HEK293 (cell line): ENCODE measurements around the gene ATP7A.

Source experiments
- CTCF ChIA-PET: fragments of 350-600 bp; formaldehyde crosslinking; extraction: SDS; loops from one replicate; lab custom pipeline; 2021; ENCODE audit warnings: antibody characterized with exemption; lab: Yijun Ruan, JAX
- POLR2A ChIA-PET: fragments of 300-600 bp; formaldehyde crosslinking; extraction: SDS; loops from one replicate; lab custom pipeline; 2020; ENCODE audit warnings: antibody characterized with exemption, inconsistent platforms; lab: Yijun Ruan, JAX
- H3K27ac ChIP-seq: fragments of 200-500 bp; sonication (Bioruptor generic); 2 replicates; pipeline ENCODE4 v1.5.1; 2014; ENCODE audit warnings: low read depth, low read length, control low read depth, inconsistent platforms; ENCODE audit errors: extremely low read depth
- H3K36me3 ChIP-seq, 2 experiments: fragments of 200-500 bp in 1 of 2; sonication (Bioruptor generic) in 1 of 2; 1 replicate in 1 of 2; 2 replicates in 1 of 2; pipeline ENCODE4 v1.5.1; 2014 to 2017; ENCODE audit warnings: inconsistent platforms in 2 of 2, low read length in 2 of 2; ENCODE audit not compliant: control insufficient read depth in 2 of 2, insufficient read depth in 1 of 2
- H3K4me1 ChIP-seq: fragments of 200-500 bp; sonication (Bioruptor generic); 2 replicates; pipeline ENCODE4 v1.5.1; 2014; ENCODE audit warnings: mild to moderate bottlenecking, low read length, inconsistent platforms; ENCODE audit not compliant: control insufficient read depth, insufficient read depth
- H3K4me3 ChIP-seq: 2 replicates; pipeline ENCODE4 v1.5.1; 2011; ENCODE audit warnings: low read depth, mild to moderate bottlenecking, control low read depth, low read length, moderate library complexity
- H3K9me3 ChIP-seq: fragments of 200-500 bp; sonication (Bioruptor generic); 2 replicates; pipeline ENCODE4 v1.5.1; 2014; ENCODE audit warnings: low read depth, low read length, inconsistent platforms; ENCODE audit not compliant: control insufficient read depth, insufficient read depth
- IKZF3 ChIP-seq: fragments of 450-650 bp; IDR thresholded peaks from 2 replicates; pipeline ENCODE4 v1.5.0; 2018; ENCODE audit warnings: missing biosample characterization, mild to moderate bottlenecking, missing genetic modification characterization, moderate library complexity
- PRDM1 ChIP-seq: fragments of 450-650 bp; formaldehyde crosslinking; IDR thresholded peaks from 2 replicates; pipeline ENCODE4; 2016; ENCODE audit warnings: missing biosample characterization, missing genetic modification characterization
- REPIN1 ChIP-seq: fragments of 450-650 bp; formaldehyde crosslinking; IDR thresholded peaks from 2 replicates; pipeline ENCODE4 v1.5.1; 2017; ENCODE audit warnings: missing biosample characterization, missing genetic modification characterization, low read depth
- ZBTB21 ChIP-seq: fragments of 450-650 bp; formaldehyde crosslinking; IDR thresholded peaks from 2 replicates; pipeline ENCODE4 v1.5.1; 2017; ENCODE audit warnings: missing biosample characterization, missing genetic modification characterization
- ZEB2 ChIP-seq: fragments of 450-650 bp; formaldehyde crosslinking; IDR thresholded peaks from 2 replicates; pipeline ENCODE4 v1.5.1; 2016; ENCODE audit warnings: missing biosample characterization, missing genetic modification characterization
- ZFP3 ChIP-seq: fragments of 450-650 bp; formaldehyde crosslinking; IDR thresholded peaks from 2 replicates; pipeline ENCODE4 v1.5.1; 2016; ENCODE audit warnings: low read depth, missing biosample characterization, missing genetic modification characterization
- ZFP37 ChIP-seq: fragments of 450-650 bp; formaldehyde crosslinking; IDR thresholded peaks from 2 replicates; pipeline ENCODE4 v1.5.1; 2016; ENCODE audit warnings: missing biosample characterization, missing genetic modification characterization
- ZFP69B ChIP-seq: fragments of 450-650 bp; formaldehyde crosslinking; IDR thresholded peaks from 2 replicates; pipeline ENCODE4 v1.5.1; 2016; ENCODE audit warnings: missing biosample characterization, missing genetic modification characterization
- ZNF169 ChIP-seq: fragments of 450-650 bp; formaldehyde crosslinking; IDR thresholded peaks from 2 replicates; pipeline ENCODE4 v1.5.1; 2016; ENCODE audit warnings: missing biosample characterization, missing genetic modification characterization
- ZNF175 ChIP-seq: fragments of 450-650 bp; formaldehyde crosslinking; IDR thresholded peaks from 2 replicates; pipeline ENCODE4 v1.5.1; 2016; ENCODE audit warnings: missing biosample characterization, missing genetic modification characterization
- ZNF211 ChIP-seq: fragments of 450-650 bp; formaldehyde crosslinking; IDR thresholded peaks from 2 replicates; pipeline ENCODE4 v1.5.1; 2016; ENCODE audit warnings: low read depth, missing biosample characterization, missing genetic modification characterization
- ZNF292 ChIP-seq: fragments of 450-650 bp; formaldehyde crosslinking; IDR thresholded peaks from 2 replicates; pipeline ENCODE4 v1.5.1; 2016; ENCODE audit warnings: low read depth, missing biosample characterization, missing genetic modification characterization, borderline replicate concordance
- ZNF521 ChIP-seq: fragments of 450-650 bp; formaldehyde crosslinking; IDR thresholded peaks from 2 replicates; pipeline ENCODE4 v1.5.1; 2017; ENCODE audit warnings: missing biosample characterization, mild to moderate bottlenecking, missing genetic modification characterization
- ZNF624 ChIP-seq: fragments of 450-650 bp; formaldehyde crosslinking; IDR thresholded peaks from 2 replicates; pipeline ENCODE4 v1.5.1; 2017; ENCODE audit warnings: missing biosample characterization, missing genetic modification characterization
- ZXDB ChIP-seq: fragments of 450-650 bp; formaldehyde crosslinking; IDR thresholded peaks from 2 replicates; pipeline ENCODE4 v1.5.1; 2016; ENCODE audit warnings: missing biosample characterization, missing genetic modification characterization
- TF ChIP-seq, protein P1 (sequence below): sonication (generic); formaldehyde crosslinking; IDR thresholded peaks from 2 replicates; pipeline ENCODE4 v1.8.1; 2022; ENCODE audit warnings: mild to moderate bottlenecking, moderate library complexity, missing genetic modification reagents
- TF ChIP-seq, protein P2 (sequence below): fragments of 450-650 bp; formaldehyde crosslinking; IDR thresholded peaks from 2 replicates; pipeline ENCODE4 v1.5.1; 2016; ENCODE audit warnings: missing biosample characterization, missing genetic modification characterization
- TF ChIP-seq, protein P3 (sequence below): fragments of 450-650 bp; formaldehyde crosslinking; IDR thresholded peaks from 2 replicates; pipeline ENCODE4 v1.5.1; 2016; ENCODE audit warnings: missing biosample characterization, missing genetic modification characterization, low read depth
- TF ChIP-seq, protein P4 (sequence below): fragments of 450-650 bp; formaldehyde crosslinking; IDR thresholded peaks from 2 replicates; pipeline ENCODE4; 2016; ENCODE audit warnings: missing biosample characterization, missing genetic modification characterization
- TF ChIP-seq, protein P5 (sequence below): fragments of 450-650 bp; formaldehyde crosslinking; IDR thresholded peaks from 2 replicates; pipeline ENCODE4 v1.5.1; 2016; ENCODE audit warnings: missing biosample characterization, missing genetic modification characterization
- TF ChIP-seq, protein P6 (sequence below): fragments of 450-650 bp; formaldehyde crosslinking; IDR thresholded peaks from 2 replicates; pipeline ENCODE4 v1.5.1; 2017; ENCODE audit warnings: missing biosample characterization, missing genetic modification characterization
- TF ChIP-seq, protein P7 (sequence below): fragments of 450-650 bp; formaldehyde crosslinking; IDR thresholded peaks from 2 replicates; pipeline ENCODE4 v1.5.1; 2016; ENCODE audit warnings: missing biosample characterization, missing genetic modification characterization
- TF ChIP-seq, protein P8 (sequence below): fragments of 450-650 bp; formaldehyde crosslinking; IDR thresholded peaks from 2 replicates; pipeline ENCODE4 v1.5.1; 2016; ENCODE audit warnings: missing biosample characterization, missing genetic modification characterization

ATP7A gene

DNA sequence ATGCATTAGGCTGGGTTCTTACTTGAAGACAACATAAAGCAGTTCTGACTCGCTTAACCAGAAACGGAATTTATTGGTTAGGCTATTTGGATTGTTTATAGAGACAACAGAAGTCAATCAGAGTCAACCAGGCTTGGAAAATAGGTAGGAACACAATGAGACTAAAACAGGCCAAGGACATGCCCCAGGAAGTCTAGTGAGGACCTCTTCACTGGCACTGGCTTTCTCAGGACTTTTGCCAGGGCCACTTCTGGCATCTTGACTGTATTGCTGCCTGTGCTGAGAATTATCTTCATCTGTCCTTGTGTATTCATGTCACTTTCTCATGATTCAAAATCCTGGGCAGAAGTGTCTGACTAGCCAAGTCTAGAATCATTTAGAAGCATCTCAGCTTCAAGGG is 39.3 kb downstream of the ATP7A start:
- POLR2A ChIA-PET = no interaction called here
- H3K27ac ChIP-seq = no peak overlapping the region

DNA sequence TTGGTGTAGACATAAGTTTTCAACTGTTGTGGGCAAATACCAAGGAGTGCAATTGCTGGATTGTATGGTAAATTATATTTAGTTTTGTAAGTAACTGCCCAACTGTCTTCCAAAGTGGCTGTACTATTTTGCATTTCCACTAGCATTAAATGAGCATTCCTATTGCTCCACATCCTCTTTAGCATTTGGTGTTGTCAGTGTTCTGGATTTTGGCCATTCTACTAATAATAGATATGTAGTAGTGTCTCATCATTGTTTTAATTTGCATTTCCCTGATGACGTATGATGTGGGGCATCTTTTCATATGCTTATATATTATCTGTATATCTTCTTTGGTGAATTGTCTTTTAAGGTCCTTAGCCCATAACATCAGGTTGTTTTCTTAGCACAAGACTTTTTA is 41.7 kb downstream of the ATP7A start:
- Histone ChIP-seq H3K9me3 (no peaks in the 10 kb centered on the region; the same call in 1 of the 2 replicates), H3K4me3 (no peak overlapping the region), H3K4me1 (no peaks in the 10 kb centered on the region), H3K36me3 (no peaks in the 10 kb centered on the region), H3K27ac (no peak overlapping the region)
- ChIA-PET POLR2A (no interaction called here), CTCF (no interaction called here)
- TF ChIP-seq ZNF521 (tag by site-specific recombination) (no peak), ZFP37 (tag by site-specific recombination) (no peak), ZEB2 (tag by site-specific recombination) (no peak), ZNF211 (no peak), IKZF3 (tag by site-specific recombination) (no peak), ZNF292 (tag by site-specific recombination) (no peak), ZNF169 (no peak)
- TF ChIP-seq, protein P1, sequence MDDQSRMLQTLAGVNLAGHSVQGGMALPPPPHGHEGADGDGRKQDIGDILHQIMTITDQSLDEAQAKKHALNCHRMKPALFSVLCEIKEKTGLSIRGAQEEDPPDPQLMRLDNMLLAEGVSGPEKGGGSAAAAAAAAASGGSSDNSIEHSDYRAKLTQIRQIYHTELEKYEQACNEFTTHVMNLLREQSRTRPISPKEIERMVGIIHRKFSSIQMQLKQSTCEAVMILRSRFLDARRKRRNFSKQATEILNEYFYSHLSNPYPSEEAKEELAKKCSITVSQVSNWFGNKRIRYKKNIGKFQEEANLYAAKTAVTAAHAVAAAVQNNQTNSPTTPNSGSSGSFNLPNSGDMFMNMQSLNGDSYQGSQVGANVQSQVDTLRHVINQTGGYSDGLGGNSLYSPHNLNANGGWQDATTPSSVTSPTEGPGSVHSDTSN = no peak
- TF ChIP-seq, protein P2, sequence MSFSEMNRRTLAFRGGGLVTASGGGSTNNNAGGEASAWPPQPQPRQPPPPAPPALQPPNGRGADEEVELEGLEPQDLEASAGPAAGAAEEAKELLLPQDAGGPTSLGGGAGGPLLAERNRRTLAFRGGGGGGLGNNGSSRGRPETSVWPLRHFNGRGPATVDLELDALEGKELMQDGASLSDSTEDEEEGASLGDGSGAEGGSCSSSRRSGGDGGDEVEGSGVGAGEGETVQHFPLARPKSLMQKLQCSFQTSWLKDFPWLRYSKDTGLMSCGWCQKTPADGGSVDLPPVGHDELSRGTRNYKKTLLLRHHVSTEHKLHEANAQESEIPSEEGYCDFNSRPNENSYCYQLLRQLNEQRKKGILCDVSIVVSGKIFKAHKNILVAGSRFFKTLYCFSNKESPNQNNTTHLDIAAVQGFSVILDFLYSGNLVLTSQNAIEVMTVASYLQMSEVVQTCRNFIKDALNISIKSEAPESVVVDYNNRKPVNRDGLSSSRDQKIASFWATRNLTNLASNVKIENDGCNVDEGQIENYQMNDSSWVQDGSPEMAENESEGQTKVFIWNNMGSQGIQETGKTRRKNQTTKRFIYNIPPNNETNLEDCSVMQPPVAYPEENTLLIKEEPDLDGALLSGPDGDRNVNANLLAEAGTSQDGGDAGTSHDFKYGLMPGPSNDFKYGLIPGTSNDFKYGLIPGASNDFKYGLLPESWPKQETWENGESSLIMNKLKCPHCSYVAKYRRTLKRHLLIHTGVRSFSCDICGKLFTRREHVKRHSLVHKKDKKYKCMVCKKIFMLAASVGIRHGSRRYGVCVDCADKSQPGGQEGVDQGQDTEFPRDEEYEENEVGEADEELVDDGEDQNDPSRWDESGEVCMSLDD = no peak
- TF ChIP-seq, protein P3, sequence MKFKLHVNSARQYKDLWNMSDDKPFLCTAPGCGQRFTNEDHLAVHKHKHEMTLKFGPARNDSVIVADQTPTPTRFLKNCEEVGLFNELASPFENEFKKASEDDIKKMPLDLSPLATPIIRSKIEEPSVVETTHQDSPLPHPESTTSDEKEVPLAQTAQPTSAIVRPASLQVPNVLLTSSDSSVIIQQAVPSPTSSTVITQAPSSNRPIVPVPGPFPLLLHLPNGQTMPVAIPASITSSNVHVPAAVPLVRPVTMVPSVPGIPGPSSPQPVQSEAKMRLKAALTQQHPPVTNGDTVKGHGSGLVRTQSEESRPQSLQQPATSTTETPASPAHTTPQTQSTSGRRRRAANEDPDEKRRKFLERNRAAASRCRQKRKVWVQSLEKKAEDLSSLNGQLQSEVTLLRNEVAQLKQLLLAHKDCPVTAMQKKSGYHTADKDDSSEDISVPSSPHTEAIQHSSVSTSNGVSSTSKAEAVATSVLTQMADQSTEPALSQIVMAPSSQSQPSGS (tag by site-specific recombination) = no peak

More for the DNA sequence above, 39.3 kb downstream of the ATP7A start:
- no peaks in the 10 kb centered on the region for H3K36me3 ChIP-seq
- no peaks in the 10 kb centered on the region; the same call in 1 of the 2 replicates for H3K9me3 ChIP-seq
- H3K4me3 ChIP-seq = no peak overlapping the region
- CTCF ChIA-PET = no interaction called here
- no peak for TF ChIP-seq ZFP69B (tag by site-specific recombination)
- TF ChIP-seq, protein P4, sequence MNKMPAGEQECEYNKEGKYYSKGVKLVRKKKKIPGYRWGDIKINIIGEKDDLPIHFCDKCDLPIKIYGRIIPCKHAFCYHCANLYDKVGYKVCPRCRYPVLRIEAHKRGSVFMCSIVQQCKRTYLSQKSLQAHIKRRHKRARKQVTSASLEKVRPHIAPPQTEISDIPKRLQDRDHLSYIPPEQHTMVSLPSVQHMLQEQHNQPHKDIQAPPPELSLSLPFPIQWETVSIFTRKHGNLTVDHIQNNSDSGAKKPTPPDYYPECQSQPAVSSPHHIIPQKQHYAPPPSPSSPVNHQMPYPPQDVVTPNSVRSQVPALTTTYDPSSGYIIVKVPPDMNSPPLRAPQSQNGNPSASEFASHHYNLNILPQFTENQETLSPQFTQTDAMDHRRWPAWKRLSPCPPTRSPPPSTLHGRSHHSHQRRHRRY (tag by site-specific recombination) = no peak
- no peak for TF ChIP-seq ZXDB (tag by site-specific recombination)
- no peak for TF ChIP-seq ZNF175 (tag by site-specific recombination)
- no peak for TF ChIP-seq ZEB2 (tag by site-specific recombination)
- TF ChIP-seq, protein P5, sequence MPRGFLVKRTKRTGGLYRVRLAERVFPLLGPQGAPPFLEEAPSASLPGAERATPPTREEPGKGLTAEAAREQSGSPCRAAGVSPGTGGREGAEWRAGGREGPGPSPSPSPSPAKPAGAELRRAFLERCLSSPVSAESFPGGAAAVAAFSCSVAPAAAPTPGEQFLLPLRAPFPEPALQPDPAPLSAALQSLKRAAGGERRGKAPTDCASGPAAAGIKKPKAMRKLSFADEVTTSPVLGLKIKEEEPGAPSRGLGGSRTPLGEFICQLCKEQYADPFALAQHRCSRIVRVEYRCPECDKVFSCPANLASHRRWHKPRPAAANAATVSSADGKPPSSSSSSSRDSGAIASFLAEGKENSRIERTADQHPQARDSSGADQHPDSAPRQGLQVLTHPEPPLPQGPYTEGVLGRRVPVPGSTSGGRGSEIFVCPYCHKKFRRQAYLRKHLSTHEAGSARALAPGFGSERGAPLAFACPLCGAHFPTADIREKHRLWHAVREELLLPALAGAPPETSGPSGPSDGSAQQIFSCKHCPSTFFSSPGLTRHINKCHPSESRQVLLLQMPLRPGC (tag by site-specific recombination) = no peak
- no peak for TF ChIP-seq ZFP3 (tag by site-specific recombination)
- no peak for TF ChIP-seq ZBTB21 (tag by site-specific recombination)
- TF ChIP-seq REPIN1 (tag by site-specific recombination) = no peak
- TF ChIP-seq, protein P6, sequence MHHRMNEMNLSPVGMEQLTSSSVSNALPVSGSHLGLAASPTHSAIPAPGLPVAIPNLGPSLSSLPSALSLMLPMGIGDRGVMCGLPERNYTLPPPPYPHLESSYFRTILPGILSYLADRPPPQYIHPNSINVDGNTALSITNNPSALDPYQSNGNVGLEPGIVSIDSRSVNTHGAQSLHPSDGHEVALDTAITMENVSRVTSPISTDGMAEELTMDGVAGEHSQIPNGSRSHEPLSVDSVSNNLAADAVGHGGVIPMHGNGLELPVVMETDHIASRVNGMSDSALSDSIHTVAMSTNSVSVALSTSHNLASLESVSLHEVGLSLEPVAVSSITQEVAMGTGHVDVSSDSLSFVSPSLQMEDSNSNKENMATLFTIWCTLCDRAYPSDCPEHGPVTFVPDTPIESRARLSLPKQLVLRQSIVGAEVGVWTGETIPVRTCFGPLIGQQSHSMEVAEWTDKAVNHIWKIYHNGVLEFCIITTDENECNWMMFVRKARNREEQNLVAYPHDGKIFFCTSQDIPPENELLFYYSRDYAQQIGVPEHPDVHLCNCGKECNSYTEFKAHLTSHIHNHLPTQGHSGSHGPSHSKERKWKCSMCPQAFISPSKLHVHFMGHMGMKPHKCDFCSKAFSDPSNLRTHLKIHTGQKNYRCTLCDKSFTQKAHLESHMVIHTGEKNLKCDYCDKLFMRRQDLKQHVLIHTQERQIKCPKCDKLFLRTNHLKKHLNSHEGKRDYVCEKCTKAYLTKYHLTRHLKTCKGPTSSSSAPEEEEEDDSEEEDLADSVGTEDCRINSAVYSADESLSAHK (tag by site-specific recombination) = no peak
- no peak for TF ChIP-seq ZNF169
- TF ChIP-seq, protein P7, sequence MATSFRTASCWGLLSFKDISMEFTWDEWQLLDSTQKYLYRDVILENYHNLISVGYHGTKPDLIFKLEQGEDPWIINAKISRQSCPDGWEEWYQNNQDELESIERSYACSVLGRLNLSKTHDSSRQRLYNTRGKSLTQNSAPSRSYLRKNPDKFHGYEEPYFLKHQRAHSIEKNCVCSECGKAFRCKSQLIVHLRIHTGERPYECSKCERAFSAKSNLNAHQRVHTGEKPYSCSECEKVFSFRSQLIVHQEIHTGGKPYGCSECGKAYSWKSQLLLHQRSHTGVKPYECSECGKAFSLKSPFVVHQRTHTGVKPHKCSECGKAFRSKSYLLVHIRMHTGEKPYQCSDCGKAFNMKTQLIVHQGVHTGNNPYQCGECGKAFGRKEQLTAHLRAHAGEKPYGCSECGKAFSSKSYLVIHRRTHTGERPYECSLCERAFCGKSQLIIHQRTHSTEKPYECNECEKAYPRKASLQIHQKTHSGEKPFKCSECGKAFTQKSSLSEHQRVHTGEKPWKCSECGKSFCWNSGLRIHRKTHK (tag by site-specific recombination) = no peak
- no peak for TF ChIP-seq ZNF624 (tag by site-specific recombination)
- TF ChIP-seq, protein P8, sequence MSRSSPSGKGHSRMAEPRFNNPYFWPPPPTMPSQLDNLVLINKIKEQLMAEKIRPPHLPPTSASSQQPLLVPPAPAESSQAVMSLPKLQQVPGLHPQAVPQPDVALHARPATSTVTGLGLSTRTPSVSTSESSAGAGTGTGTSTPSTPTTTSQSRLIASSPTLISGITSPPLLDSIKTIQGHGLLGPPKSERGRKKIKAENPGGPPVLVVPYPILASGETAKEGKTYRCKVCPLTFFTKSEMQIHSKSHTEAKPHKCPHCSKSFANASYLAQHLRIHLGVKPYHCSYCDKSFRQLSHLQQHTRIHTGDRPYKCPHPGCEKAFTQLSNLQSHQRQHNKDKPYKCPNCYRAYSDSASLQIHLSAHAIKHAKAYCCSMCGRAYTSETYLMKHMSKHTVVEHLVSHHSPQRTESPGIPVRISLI = no peak
- TF ChIP-seq PRDM1 (tag by site-specific recombination) = no peak
- H3K4me1 ChIP-seq = no peaks in the 10 kb centered on the region
